HG03064 (cell line): ENCODE results near the gene FGF12.

Experiments used
- ATAC-seq: cut with Tn5 transposase; IDR thresholded peaks from one replicate; pipeline ENCODE4 v1.9.1; 2021; ENCODE audit warnings: low read depth; ENCODE audit not compliant: unreplicated experiment

FGF12 gene

GRCh38 chr3:192514754-192515663, 212.3 kb downstream of the FGF12 start:
- no peak for ATAC-seq

- no peak for ATAC-seq
Measured at GRCh38 chr3:192514081-192514753, 213.1 kb downstream of the FGF12 start.

GRCh38 chr3:192505731-192506130, 221.6 kb downstream of the FGF12 start:
- ATAC-seq = no peak

- no peak for ATAC-seq
Measured at GRCh38 chr3:192501401-192501800, 225.9 kb downstream of the FGF12 start.

GRCh38 chr3:192496905-192497587, 230.3 kb downstream of the FGF12 start:
- no peak for ATAC-seq

- ATAC-seq = peak; percentile 68
Measured at GRCh38 chr3:192494174-192494573, 233.2 kb downstream of the FGF12 start.

GRCh38 chr3:192490720-192491119, 236.6 kb downstream of the FGF12 start:
- no peak for ATAC-seq

GRCh38 chr3:192489579-192489978, 237.8 kb downstream of the FGF12 start:
- no peak for ATAC-seq

GRCh38 chr3:192487033-192487432, 240.3 kb downstream of the FGF12 start:
- no peak for ATAC-seq

- ATAC-seq = no peak
Measured at GRCh38 chr3:192482809-192483208, 244.5 kb downstream of the FGF12 start.

- no peak for ATAC-seq
Measured at GRCh38 chr3:192482391-192482790, 244.9 kb downstream of the FGF12 start.

GRCh38 chr3:192481638-192482037, 245.7 kb downstream of the FGF12 start:
- no peak for ATAC-seq

GRCh38 chr3:192467230-192468140, 259.9 kb downstream of the FGF12 start:
- ATAC-seq = peak; percentile 89

- no peak for ATAC-seq
Measured at GRCh38 chr3:192449036-192449435, 278.3 kb downstream of the FGF12 start.

GRCh38 chr3:192445770-192446644, 281.3 kb downstream of the FGF12 start:
- ATAC-seq = no peak

GRCh38 chr3:192444791-192445106, 282.6 kb downstream of the FGF12 start:
- ATAC-seq = no peak

- ATAC-seq = peak; percentile 92
Measured at GRCh38 chr3:192444096-192444790, 283.1 kb downstream of the FGF12 start.

- no peak for ATAC-seq
Measured at GRCh38 chr3:192435241-192435640, 292.1 kb downstream of the FGF12 start.

- ATAC-seq = no peak
Measured at GRCh38 chr3:192434186-192434585, 293.2 kb downstream of the FGF12 start.
